Caco-2 (cell line): ENCODE data around the gene ATXN1. TPM values are rescaled to one million over a fixed set of nuclear protein-coding genes. Genes with fewer than 3 reads are reported as not detected.

Experiments
- BruUV-seq: library from RNA; stranded (reverse); fragments of 400-500 nt; replicated peaks from 2 replicates; lab custom pipeline; 2021; lab: Mats Ljungman, UMichigan
- CTCF ChIA-PET: fragments of 300-600 bp; sonication (Branson Sonifier 250); formaldehyde crosslinking; loops from one replicate; lab custom pipeline; 2022; ENCODE audit warnings: antibody characterized with exemption; lab: Charles Lee
- POLR2A ChIA-PET: fragments of 300-600 bp; sonication (Branson Sonifier 250); formaldehyde crosslinking; loops from one replicate; lab custom pipeline; 2022; ENCODE audit warnings: antibody characterized with exemption; lab: Charles Lee
- DNase-seq, 2 experiments: peaks; one replicate each; pipeline versions ENCODE4 v3.0.0 to v3.0.0-alpha.2; 2020 to 2022
- H3K27me3 ChIP-seq: replicated peaks from 2 replicates; pipeline ENCODE4 v1.6.0; 2011; ENCODE audit warnings: low read length; ENCODE audit not compliant: control insufficient read depth, insufficient read depth
- H3K36me3 ChIP-seq: 2 replicates; pipeline ENCODE4 v1.5.1; 2011; ENCODE audit warnings: low read length; ENCODE audit not compliant: control insufficient read depth, insufficient read depth
- H3K4me1 ChIP-seq: fragments of 250-450 bp; sonication (Bioruptor Pico); 2 replicates; pipeline ENCODE4 v1.5.1; 2020; ENCODE audit warnings: mild to moderate bottlenecking
- H3K4me3 ChIP-seq: 2 replicates; pipeline ENCODE4 v1.5.1; 2011; ENCODE audit warnings: low read depth, mild to moderate bottlenecking, control low read depth, low read length
- H3K9me3 ChIP-seq: fragments of 250-450 bp; sonication (Bioruptor Pico); 2 replicates; pipeline ENCODE4 v1.5.1; 2020; ENCODE audit warnings: mild to moderate bottlenecking, moderate library complexity
- H3K27ac Mint-ChIP-seq: one replicate; pipeline ENCODE4 v1.8.0; 2022; ENCODE audit warnings: mixed read lengths; ENCODE audit not compliant: unreplicated experiment
- H3K27me3 Mint-ChIP-seq: one replicate; pipeline ENCODE4 v1.8.0; 2022; ENCODE audit warnings: mixed read lengths; ENCODE audit not compliant: insufficient read depth, unreplicated experiment
- H3K36me3 Mint-ChIP-seq: one replicate; pipeline ENCODE4 v1.8.0; 2022; ENCODE audit warnings: mild to moderate bottlenecking, mixed read lengths; ENCODE audit not compliant: insufficient read depth, unreplicated experiment
- H3K4me1 Mint-ChIP-seq: one replicate; pipeline ENCODE4 v1.8.0; 2022; ENCODE audit warnings: low read depth, mixed read lengths; ENCODE audit not compliant: unreplicated experiment
- H3K4me3 Mint-ChIP-seq: one replicate; pipeline ENCODE4 v1.8.0; 2022; ENCODE audit warnings: mild to moderate bottlenecking, moderate library complexity, mixed read lengths; ENCODE audit not compliant: unreplicated experiment
- H3K9me3 Mint-ChIP-seq: one replicate; pipeline ENCODE4 v1.8.0; 2022; ENCODE audit warnings: mixed read lengths; ENCODE audit not compliant: unreplicated experiment
- CTCF ChIP-seq, 2 experiments: fragments of 200-600 bp in 1 of 2; IDR thresholded peaks; 1 replicate in 1 of 2; 2 replicates in 1 of 2; pipeline versions ENCODE4 v1.5.1 to v1.8.0; 2011 to 2022; ENCODE audit warnings: antibody characterized with exemption in 1 of 2, control low read depth in 1 of 2, inconsistent platforms in 1 of 2, low read depth in 1 of 2, low read length in 1 of 2, mild to moderate bottlenecking in 1 of 2, moderate library complexity in 1 of 2; ENCODE audit not compliant: insufficient read depth in 1 of 2, severe bottlenecking in 1 of 2, unreplicated experiment in 1 of 2
- intact Hi-C: fragments of 100-400 bp; cut with micrococcal nuclease; formaldehyde crosslinking; loops from one replicate; pipeline ENCODE4 v1.10.0; 2022; ENCODE audit not compliant: unreplicated experiment
- total RNA-seq: library from RNA; stranded (reverse); gene quantifications from 2 replicates; pipeline ENCODE4 v1.2.3, GENCODE V29; 2022

ATXN1 gene
- total RNA-seq, 1 experiment from 2014 or later, result 14.2 TPM

GRCh38 chr6:16371401-16371800 is 389.9 kb downstream of the ATXN1 start:
- ChIA-PET CTCF (interaction anchor here (0.6 to 0.7 kb wide), 2 partner anchors 8 to 10 kb away, joined by 3 to 4 read pairs; no protein-coding TSS in a partner anchor), POLR2A (no interaction called here)
- H3K4me3 ChIP-seq, result no peak overlapping the region
- no peak for DNase-seq
- no peak for TF ChIP-seq CTCF (IDR thresholded peaks at IDR 0.05; ENCODE audit: insufficient read depth in 1 of 2, low read depth in 1 of 2, low read length in 1 of 2, severe bottlenecking in 1 of 2, unreplicated experiment in 1 of 2)
- no peak overlapping the region for H3K4me3 Mint-ChIP-seq
- no peaks in the 10 kb centered on the region for H3K27me3 ChIP-seq
- no peaks in the 10 kb centered on the region for H3K4me1 ChIP-seq
- no peaks in the 10 kb centered on the region for H3K9me3 ChIP-seq
- no TSS peak for BruUV-seq
- H3K36me3 ChIP-seq, result no peaks in the 10 kb centered on the region
- peaks cover 9% of the 10 kb centered on the region for H3K4me1 Mint-ChIP-seq
- H3K27ac Mint-ChIP-seq, result no peak overlapping the region
- peaks cover 2% of the 10 kb centered on the region for H3K27me3 Mint-ChIP-seq
- intact Hi-C loops, result no loop called here
- no peaks in the 10 kb centered on the region for H3K9me3 Mint-ChIP-seq
- H3K36me3 Mint-ChIP-seq, result peaks cover 9% of the 10 kb centered on the region

DNA sequence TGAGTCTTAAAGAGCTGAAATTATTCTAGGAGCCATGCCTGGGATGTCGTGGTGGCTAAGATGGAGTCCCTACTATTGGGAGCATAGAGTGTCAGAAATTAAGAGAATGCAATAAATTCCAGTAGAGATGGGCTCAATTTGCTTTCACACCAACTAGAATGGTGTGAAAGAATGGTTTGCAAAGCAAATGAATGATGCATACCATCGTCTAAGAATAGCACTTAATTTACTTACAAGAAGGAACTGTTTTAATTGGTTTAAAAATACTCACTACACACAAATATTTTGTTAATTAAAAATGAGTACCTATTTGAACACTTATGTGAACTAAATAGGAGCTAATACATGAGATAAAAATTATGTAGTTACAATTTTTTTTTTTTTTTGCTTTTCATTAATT is 390.3 kb downstream of the ATXN1 start:
- ChIA-PET CTCF (interaction anchor here (0.7 kb wide), 1 partner anchor 10 kb away, joined by 3 read pairs; no protein-coding TSS in a partner anchor), POLR2A (no interaction called here)
- BruUV-seq, result no TSS peak

GRCh38 chr6:16369989-16370388 is 391.3 kb downstream of the ATXN1 start:
- Histone ChIP-seq H3K4me1 (no peaks in the 10 kb centered on the region), H3K36me3 (no peaks in the 10 kb centered on the region), H3K9me3 (no peaks in the 10 kb centered on the region), H3K4me3 (no peak overlapping the region), H3K27me3 (no peaks in the 10 kb centered on the region)
- peaks cover 9% of the 10 kb centered on the region for H3K4me1 Mint-ChIP-seq
- POLR2A ChIA-PET, result no interaction called here
- no peak for DNase-seq
- H3K36me3 Mint-ChIP-seq, result peaks cover 9% of the 10 kb centered on the region
- BruUV-seq, result no TSS peak
- H3K9me3 Mint-ChIP-seq, result no peaks in the 10 kb centered on the region
- intact Hi-C loops, result no loop called here
- CTCF ChIA-PET, result no interaction called here
- H3K4me3 Mint-ChIP-seq, result no peak overlapping the region
- no peak for TF ChIP-seq CTCF (IDR thresholded peaks at IDR 0.05; ENCODE audit: insufficient read depth in 1 of 2, low read depth in 1 of 2, low read length in 1 of 2, severe bottlenecking in 1 of 2, unreplicated experiment in 1 of 2)
- peaks cover 2% of the 10 kb centered on the region for H3K27me3 Mint-ChIP-seq
- H3K27ac Mint-ChIP-seq, result no peak overlapping the region

More for the DNA sequence above, 390.3 kb downstream of the ATXN1 start:
- DNase-seq, result no peak
- Histone ChIP-seq H3K9me3 (no peaks in the 10 kb centered on the region), H3K27me3 (no peaks in the 10 kb centered on the region), H3K36me3 (no peaks in the 10 kb centered on the region), H3K4me1 (no peaks in the 10 kb centered on the region), H3K4me3 (no peak overlapping the region)
- H3K4me1 Mint-ChIP-seq, result peaks cover 9% of the 10 kb centered on the region
- no peaks in the 10 kb centered on the region for H3K9me3 Mint-ChIP-seq
- no peak overlapping the region for H3K4me3 Mint-ChIP-seq
- H3K27me3 Mint-ChIP-seq, result peaks cover 2% of the 10 kb centered on the region
- no peak for TF ChIP-seq CTCF (IDR thresholded peaks at IDR 0.05; ENCODE audit: insufficient read depth in 1 of 2, low read depth in 1 of 2, low read length in 1 of 2, severe bottlenecking in 1 of 2, unreplicated experiment in 1 of 2)
- no peak overlapping the region for H3K27ac Mint-ChIP-seq
- H3K36me3 Mint-ChIP-seq, result peaks cover 9% of the 10 kb centered on the region
- intact Hi-C loops, result no loop called here
